ENCODE data around the gene NFS1. TPM values are rescaled to one million over a fixed set of nuclear protein-coding genes. Genes with fewer than 3 reads are reported as not detected.

The NFS1 gene
- total and polyA plus RNA-seq, 2 donors (not counting 1 experiment from before 2014, with no cell fraction given), result 29.0 to 30.6 TPM

- Histone ChIP-seq H3K4me1 (ENCODE audit: control insufficient read depth in 2 of 2, insufficient read depth in 2 of 2, low read length in 2 of 2) (peaks cover 24 to 41% of the 10 kb centered on the region in 2 donors), H3K9ac (ENCODE audit: low read length) (no peak overlapping the region), H3K4me3 (ENCODE audit: control extremely low read depth in 1 of 5, extremely low read depth in 1 of 5, insufficient read depth in 1 of 5, low read depth in 2 of 5, low read length in 4 of 5) (no peak overlapping the region), H3K27me3 (replicated peaks in 1 of 4; ENCODE audit: control extremely low read depth in 1 of 4, control insufficient read depth in 3 of 4, insufficient read depth in 4 of 4, low read length in 3 of 4) (no peaks in the 10 kb centered on the region), H3K9me3 (ENCODE audit: control extremely low read depth in 1 of 3, control insufficient read depth in 2 of 3, insufficient read depth in 1 of 3, low read length in 2 of 3) (no peaks in the 10 kb centered on the region), H4K20me1 (ENCODE audit: control insufficient read depth, insufficient read depth, low read length, poor library complexity, severe bottlenecking) (peaks cover 43% of the 10 kb centered on the region), H3K36me3 (replicated peaks in 1 of 2; ENCODE audit: control extremely low read depth in 1 of 2, control insufficient read depth in 1 of 2, extremely low read depth in 1 of 2, insufficient read depth in 2 of 2, low read length in 1 of 2) (peaks cover 0 to 43% of the 10 kb centered on the region in 2 experiments), H3K4me2 (replicated peaks; ENCODE audit: low read depth, low read length, poor library complexity, severe bottlenecking) (peak overlapping the region; percentile 17), H3K79me2 (ENCODE audit: control insufficient read depth, insufficient read depth, low read length) (peaks cover 100% of the 10 kb centered on the region), H2AFZ (ENCODE audit: insufficient read depth, low read depth, low read length, poor library complexity, severe bottlenecking) (no peak overlapping the region), H3K27ac (ENCODE audit: low read length in 2 of 2) (peak overlapping the region in 1 of 2 donors; percentile 61)
- Mint-ChIP-seq H3K4me1 (peaks cover 49% of the 10 kb centered on the region), H3K4me3 (peak overlapping the region; percentile 38), H3K27ac (peak overlapping the region; percentile 42), H3K27me3 (no peaks in the 10 kb centered on the region), H3K9me3 (ENCODE audit: insufficient read depth) (no peaks in the 10 kb centered on the region)
- ChIA-PET CTCF (no interaction called here), POLR2A (no interaction called here)
- no peak for DNase-seq
- intact Hi-C loops (cut with micrococcal nuclease), result no loop called here
- ATAC-seq (ENCODE audit: low read depth), result no peak
- TF ChIP-seq CTCF (IDR thresholded peaks at IDR 0.05) (no peak), EZH2 (IDR thresholded peaks at IDR 0.05; ENCODE audit: borderline replicate concordance, insufficient read depth, low read depth, low read length, poor library complexity, severe bottlenecking) (no peak)
- no CpG with 5 or more reads among the region's 1 CpG for WGBS (ENCODE audit: insufficient coverage)
Observed at GRCh38 chr20:35657271-35657670, 41.9 kb downstream of the NFS1 start.

- Histone ChIP-seq H3K4me3 (ENCODE audit: control extremely low read depth in 1 of 5, extremely low read depth in 1 of 5, insufficient read depth in 1 of 5, low read depth in 2 of 5, low read length in 4 of 5) (no peak overlapping the region), H2AFZ (ENCODE audit: insufficient read depth, low read depth, low read length, poor library complexity, severe bottlenecking) (no peak overlapping the region), H3K36me3 (replicated peaks in 1 of 2; ENCODE audit: control extremely low read depth in 1 of 2, control insufficient read depth in 1 of 2, extremely low read depth in 1 of 2, insufficient read depth in 2 of 2, low read length in 1 of 2) (peaks cover 0 to 60% of the 10 kb centered on the region in 2 experiments), H3K27ac (ENCODE audit: low read length in 2 of 2) (no peak overlapping the region), H3K4me2 (replicated peaks; ENCODE audit: low read depth, low read length, poor library complexity, severe bottlenecking) (no peak overlapping the region), H3K27me3 (replicated peaks in 1 of 4; ENCODE audit: control extremely low read depth in 1 of 4, control insufficient read depth in 3 of 4, insufficient read depth in 4 of 4, low read length in 3 of 4) (no peaks in the 10 kb centered on the region), H3K4me1 (ENCODE audit: control insufficient read depth in 2 of 2, insufficient read depth in 2 of 2, low read length in 2 of 2) (peaks cover 2 to 16% of the 10 kb centered on the region in 2 donors), H3K9me3 (ENCODE audit: control extremely low read depth in 1 of 3, control insufficient read depth in 2 of 3, insufficient read depth in 1 of 3, low read length in 2 of 3) (no peaks in the 10 kb centered on the region), H3K79me2 (ENCODE audit: control insufficient read depth, insufficient read depth, low read length) (peaks cover 99% of the 10 kb centered on the region), H3K9ac (ENCODE audit: low read length) (no peak overlapping the region), H4K20me1 (ENCODE audit: control insufficient read depth, insufficient read depth, low read length, poor library complexity, severe bottlenecking) (peaks cover 57% of the 10 kb centered on the region)
- POLR2A ChIA-PET, result no interaction called here
- no peak for DNase-seq
- WGBS (ENCODE audit: insufficient coverage), result 98% methylated on average over 9 of the region's 9 CpGs
- no peak overlapping the region for H3K4me3 Mint-ChIP-seq
- CTCF ChIA-PET, result no interaction called here
- no peak overlapping the region for H3K27ac Mint-ChIP-seq
- intact Hi-C loops (cut with micrococcal nuclease), result no loop called here
- TF ChIP-seq CTCF (IDR thresholded peaks at IDR 0.05), result no peak
- TF ChIP-seq EZH2 (IDR thresholded peaks at IDR 0.05; ENCODE audit: borderline replicate concordance, insufficient read depth, low read depth, low read length, poor library complexity, severe bottlenecking), result no peak
- peaks cover 34% of the 10 kb centered on the region for H3K4me1 Mint-ChIP-seq
- H3K9me3 Mint-ChIP-seq (ENCODE audit: insufficient read depth), result no peaks in the 10 kb centered on the region
- ATAC-seq (ENCODE audit: low read depth), result no peak
- no peaks in the 10 kb centered on the region for H3K27me3 Mint-ChIP-seq
Observed at GRCh38 chr20:35654415-35654814, 44.7 kb downstream of the NFS1 start.
